CD14-positive monocyte (primary cell): ENCODE measurements around the gene CARD16. TPM values are rescaled to one million over a fixed set of nuclear protein-coding genes. Genes with fewer than 3 reads are reported as not detected.

Experiments used
- DNase-seq, 3 donors: peaks; one replicate each; pipeline ENCODE4 v3.0.0-alpha.2; 2011 to 2022
- H2AFZ ChIP-seq: 2 replicates; pipeline ENCODE4 v1.6.0; 2012; ENCODE audit warnings: mild to moderate bottlenecking, low read depth, low read length, inconsistent platforms; ENCODE audit not compliant: insufficient read depth, poor library complexity, severe bottlenecking
- H3K27ac ChIP-seq, 2 donors: 1 replicate in 1 of 2; 2 replicates in 1 of 2; pipeline ENCODE4 v1.5.1; 2012 to 2013; ENCODE audit warnings: low read length in 2 of 2, control low read depth in 1 of 2, inconsistent platforms in 1 of 2, low read depth in 1 of 2, mild to moderate bottlenecking in 1 of 2
- H3K27me3 ChIP-seq, 2 donors: one replicate each; pipeline versions ENCODE4 v1.6.0 to v1.6.1; 2011 to 2013; ENCODE audit warnings: low read length in 2 of 2; ENCODE audit not compliant: control insufficient read depth in 2 of 2, insufficient read depth in 2 of 2
- H3K36me3 ChIP-seq, 2 donors: replicated peaks in 1 of 2; 1 replicate in 1 of 2; 2 replicates in 1 of 2; pipeline versions ENCODE4 v1.5.1 to v1.6.1; 2012 to 2013; ENCODE audit warnings: low read length in 2 of 2, control low read depth in 1 of 2, inconsistent platforms in 1 of 2, mild to moderate bottlenecking in 1 of 2; ENCODE audit not compliant: insufficient read depth in 2 of 2, control insufficient read depth in 1 of 2
- H3K4me1 ChIP-seq, 2 donors: 1 replicate in 1 of 2; 2 replicates in 1 of 2; pipeline versions ENCODE4 v1.5.1 to v1.6.1; 2012 to 2013; ENCODE audit warnings: low read length in 2 of 2, control low read depth in 1 of 2, inconsistent platforms in 1 of 2, mild to moderate bottlenecking in 1 of 2, moderate library complexity in 1 of 2; ENCODE audit not compliant: insufficient read depth in 2 of 2, control insufficient read depth in 1 of 2
- H3K4me2 ChIP-seq: replicated peaks from 2 replicates; pipeline ENCODE3; 2012; ENCODE audit warnings: low read length, moderate library complexity, mild to moderate bottlenecking; ENCODE audit not compliant: poor library complexity, severe bottlenecking; ENCODE audit errors: extremely low read depth
- H3K4me3 ChIP-seq, 3 experiments: fragments of 200-600 bp in 1 of 3; sonication (generic) in 1 of 3; replicated peaks in 1 of 3; 1 replicate in 2 of 3; 2 replicates in 1 of 3; pipeline ENCODE4 v1.5.1; 2011 to 2013; ENCODE audit warnings: low read length in 3 of 3, mild to moderate bottlenecking in 3 of 3, control low read depth in 2 of 3, low read depth in 2 of 3, inconsistent platforms in 1 of 3, moderate library complexity in 1 of 3
- H3K79me2 ChIP-seq: 2 replicates; pipeline ENCODE4 v1.6.0; 2012; ENCODE audit warnings: mild to moderate bottlenecking, control low read depth, inconsistent platforms, low read length, moderate library complexity; ENCODE audit not compliant: insufficient read depth
- H3K9ac ChIP-seq: 2 replicates; pipeline ENCODE4 v1.6.0; 2017; ENCODE audit warnings: low read length, mild to moderate bottlenecking; ENCODE audit not compliant: insufficient read depth, poor library complexity, severe bottlenecking
- H3K9me3 ChIP-seq, 2 donors: replicated peaks in 1 of 2; 1 replicate in 1 of 2; 2 replicates in 1 of 2; pipeline versions ENCODE4 v1.5.1 to v1.6.1; 2012 to 2013; ENCODE audit warnings: low read length in 2 of 2, control low read depth in 1 of 2; ENCODE audit not compliant: control insufficient read depth in 1 of 2, insufficient read depth in 1 of 2
- H4K20me1 ChIP-seq: 2 replicates; pipeline ENCODE4 v1.6.0; 2012; ENCODE audit warnings: mild to moderate bottlenecking, low read length, control low read depth, moderate library complexity; ENCODE audit not compliant: insufficient read depth
- H3K27ac Mint-ChIP-seq, 7 donors: one replicate each; pipeline ENCODE4 v1.8.0; 2020; ENCODE audit warnings: mild to moderate bottlenecking in 7 of 7, mixed read lengths in 7 of 7, moderate library complexity in 6 of 7, inconsistent platforms in 2 of 7
- H3K27me3 Mint-ChIP-seq, 3 donors: one replicate each; pipeline ENCODE4 v1.8.0; 2021 to 2022; ENCODE audit warnings: low read depth in 3 of 3, mild to moderate bottlenecking in 3 of 3, mixed read lengths in 3 of 3, moderate library complexity in 3 of 3, inconsistent platforms in 1 of 3
- H3K36me3 Mint-ChIP-seq, 2 donors: one replicate each; pipeline ENCODE4 v1.8.0; 2020; ENCODE audit warnings: mixed read lengths in 2 of 2, inconsistent platforms in 1 of 2, mild to moderate bottlenecking in 1 of 2
- H3K4me1 Mint-ChIP-seq: one replicate; pipeline ENCODE4 v1.8.0; 2020; ENCODE audit warnings: mild to moderate bottlenecking, mixed read lengths
- H3K4me3 Mint-ChIP-seq, 2 donors: one replicate each; pipeline ENCODE4 v1.8.0; 2020; ENCODE audit warnings: mild to moderate bottlenecking in 2 of 2, mixed read lengths in 2 of 2, moderate library complexity in 1 of 2
- H3K9me3 Mint-ChIP-seq, 7 donors: one replicate each; pipeline ENCODE4 v1.8.0; 2020 to 2022; ENCODE audit warnings: mixed read lengths in 7 of 7, mild to moderate bottlenecking in 6 of 7, moderate library complexity in 6 of 7, inconsistent platforms in 2 of 7
- WGBS: methylation state at CpG from one replicate; pipeline ENCODE4 v1.1.5; 2013; ENCODE audit warnings: missing lambda C conversion rate; ENCODE audit not compliant: insufficient coverage; 5-methylcytosine and 5-hydroxymethylcytosine counted together
- intact Hi-C, 2 donors: fragments of 100-400 bp; cut with micrococcal nuclease; formaldehyde crosslinking; loops; one replicate each; pipeline versions ENCODE4 v1.15.0 to v1.15.1; 2023
- polyA plus RNA-seq, 3 donors: library from polyadenylated mRNA; depleted of rRNA in 1 of 3; unstranded in 2 of 3; stranded (reverse) in 1 of 3; fragments of 300-500 nt in 2 of 3; fragments of >200 nt in 1 of 3; fragmentation: Illumina TruSeq in 2 of 3; gene quantifications; 1 replicate in 2 of 3; 2 replicates in 1 of 3; pipeline ENCODE4 v1.2.3, GENCODE V29; 2012 to 2021
- TF ChIP-seq, protein P1 (sequence below): fragments of 200-600 bp; IDR thresholded peaks from one replicate; pipeline ENCODE4 v1.8.0; 2022; ENCODE audit warnings: antibody characterized with exemption, mild to moderate bottlenecking

The CARD16 gene
- polyA plus RNA-seq, 3 donors = 294 to 731 (median 671) TPM

DNA sequence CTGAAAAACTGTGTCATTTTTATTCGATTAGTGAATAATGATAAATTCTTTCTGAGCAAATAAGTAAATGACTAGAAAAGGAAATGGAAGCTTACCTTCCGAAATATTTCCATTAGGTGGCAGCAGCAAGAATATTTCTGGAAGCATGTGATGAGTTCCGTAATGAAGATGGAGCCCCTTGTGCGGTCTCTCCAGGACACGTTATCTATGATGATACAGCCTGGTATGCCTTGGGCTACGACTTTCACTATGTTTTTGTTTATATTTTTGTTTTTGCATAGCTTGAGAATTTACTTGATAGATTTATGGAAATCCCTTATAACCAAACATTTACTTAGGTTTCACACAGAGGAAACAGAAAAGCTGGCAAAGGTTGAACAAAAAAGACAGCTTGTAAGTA lies 47.8 kb downstream of the CARD16 start:
- H3K27ac Mint-ChIP-seq = no peak overlapping the region
- no peak for DNase-seq
- peaks cover 0 to 1% (median 0%) of the 10 kb centered on the region in 3 donors for H3K27me3 Mint-ChIP-seq
- H3K4me3 Mint-ChIP-seq = no peak overlapping the region
- no peaks in the 10 kb centered on the region for H3K27me3 ChIP-seq
- H2AFZ ChIP-seq = no peak overlapping the region
- no peak overlapping the region for H3K4me2 ChIP-seq
- no peak overlapping the region for H3K9ac ChIP-seq
- no peaks in the 10 kb centered on the region for H3K79me2 ChIP-seq
- H3K4me1 ChIP-seq = no peaks in the 10 kb centered on the region
- H3K4me1 Mint-ChIP-seq = peaks cover 4% of the 10 kb centered on the region
- H3K9me3 Mint-ChIP-seq = peaks cover 0 to 9% (median 3%) of the 10 kb centered on the region in 7 donors
- WGBS = 60% methylated on average over 1 of the region's 6 CpGs
- H3K36me3 ChIP-seq = no peaks in the 10 kb centered on the region
- intact Hi-C loops = no loop called here
- TF ChIP-seq, protein P1, sequence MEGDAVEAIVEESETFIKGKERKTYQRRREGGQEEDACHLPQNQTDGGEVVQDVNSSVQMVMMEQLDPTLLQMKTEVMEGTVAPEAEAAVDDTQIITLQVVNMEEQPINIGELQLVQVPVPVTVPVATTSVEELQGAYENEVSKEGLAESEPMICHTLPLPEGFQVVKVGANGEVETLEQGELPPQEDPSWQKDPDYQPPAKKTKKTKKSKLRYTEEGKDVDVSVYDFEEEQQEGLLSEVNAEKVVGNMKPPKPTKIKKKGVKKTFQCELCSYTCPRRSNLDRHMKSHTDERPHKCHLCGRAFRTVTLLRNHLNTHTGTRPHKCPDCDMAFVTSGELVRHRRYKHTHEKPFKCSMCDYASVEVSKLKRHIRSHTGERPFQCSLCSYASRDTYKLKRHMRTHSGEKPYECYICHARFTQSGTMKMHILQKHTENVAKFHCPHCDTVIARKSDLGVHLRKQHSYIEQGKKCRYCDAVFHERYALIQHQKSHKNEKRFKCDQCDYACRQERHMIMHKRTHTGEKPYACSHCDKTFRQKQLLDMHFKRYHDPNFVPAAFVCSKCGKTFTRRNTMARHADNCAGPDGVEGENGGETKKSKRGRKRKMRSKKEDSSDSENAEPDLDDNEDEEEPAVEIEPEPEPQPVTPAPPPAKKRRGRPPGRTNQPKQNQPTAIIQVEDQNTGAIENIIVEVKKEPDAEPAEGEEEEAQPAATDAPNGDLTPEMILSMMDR = no peak
- H4K20me1 ChIP-seq = no peaks in the 10 kb centered on the region
- H3K9me3 ChIP-seq = no peaks in the 10 kb centered on the region
- no peak overlapping the region for H3K27ac ChIP-seq
- no peak overlapping the region for H3K4me3 ChIP-seq
- peaks cover 0 to 3% of the 10 kb centered on the region in 2 donors for H3K36me3 Mint-ChIP-seq

DNA sequence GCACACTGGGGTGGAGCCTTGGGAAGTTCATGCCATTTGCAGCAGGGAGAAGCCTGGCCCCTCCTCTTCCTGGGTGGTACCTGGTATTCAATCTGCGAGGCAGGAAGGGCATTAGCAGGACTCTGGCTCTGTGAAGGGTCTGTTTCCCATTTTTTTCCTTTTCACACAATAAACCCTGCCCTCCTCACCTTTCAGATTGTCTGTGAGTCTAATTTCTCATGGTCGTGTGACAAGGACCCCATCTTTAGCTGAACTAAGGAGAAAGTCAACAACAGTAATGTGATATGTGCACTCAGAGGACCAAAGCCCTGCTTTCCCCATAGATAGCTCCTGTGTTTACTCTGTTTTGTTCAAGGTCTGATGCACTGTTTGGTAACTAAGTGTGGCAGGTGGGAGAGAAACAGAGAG lies 50.1 kb downstream of the CARD16 start:
- H3K27me3 ChIP-seq = no peaks in the 10 kb centered on the region
- no peaks in the 10 kb centered on the region for H3K9me3 ChIP-seq
- H2AFZ ChIP-seq = no peak overlapping the region
- no peaks in the 10 kb centered on the region for H3K4me1 Mint-ChIP-seq
- peaks cover 0 to 9% (median 2%) of the 10 kb centered on the region in 7 donors for H3K9me3 Mint-ChIP-seq
- no peak overlapping the region for H3K4me2 ChIP-seq
- DNase-seq = no peak
- intact Hi-C loops = no loop called here
- H3K79me2 ChIP-seq = no peaks in the 10 kb centered on the region
- H3K36me3 Mint-ChIP-seq = peaks cover 0 to 3% of the 10 kb centered on the region in 2 donors
- no peaks in the 10 kb centered on the region for H3K36me3 ChIP-seq
- no peak overlapping the region for H3K9ac ChIP-seq
- H3K27me3 Mint-ChIP-seq = peaks cover 0 to under 1% (median 0%) of the 10 kb centered on the region in 3 donors
- WGBS = 80% methylated on average over 1 of the region's 2 CpGs
- H3K27ac Mint-ChIP-seq = no peak overlapping the region
- H3K4me3 ChIP-seq = no peak overlapping the region
- H3K4me1 ChIP-seq = no peaks in the 10 kb centered on the region
- H3K27ac ChIP-seq = no peak overlapping the region
- no peak overlapping the region for H3K4me3 Mint-ChIP-seq
- H4K20me1 ChIP-seq = no peaks in the 10 kb centered on the region
- TF ChIP-seq, protein P1 = no peak
